ENCODE results near the gene ADAP1. TPM values are rescaled to one million over a fixed set of nuclear protein-coding genes. Genes with fewer than 3 reads are reported as not detected.

Gene ADAP1
- total and polyA plus RNA-seq, 2 of the 8 experiments (the other 6 are each of a cell fraction or from before 2014, with no cell fraction given) = 5.8 to 6.1 TPM

- peaks cover 0 to 2% of the 10 kb centered on the region in 2 experiments for H4K20me1 ChIP-seq (replicated peaks in 1 of 2; ENCODE audit: control insufficient read depth in 1 of 2, insufficient read depth in 2 of 2, low read length in 2 of 2)
- no peaks in the 10 kb centered on the region for H3K36me3 ChIP-seq (ENCODE audit: control insufficient read depth in 2 of 4, insufficient read depth in 4 of 4, low read length in 3 of 4)
- no peak overlapping the region for H2AK5ac ChIP-seq (ENCODE audit: low read depth, low read length)
- H3K27ac ChIP-seq (ENCODE audit: low read depth, low read length) = no peak overlapping the region
- H3K23me2 ChIP-seq (ENCODE audit: low read depth, low read length) = no peaks in the 10 kb centered on the region; the same call in 1 of the 2 replicates
- DNase-seq (ENCODE audit: low read depth in 1 of 2, low spot score in 2 of 2) (no peak), FAIRE-seq (no peak)
- H3K4ac ChIP-seq (replicated peaks; ENCODE audit: insufficient read length, low read depth, low read length) = no peak overlapping the region
- H3K56ac ChIP-seq (replicated peaks; ENCODE audit: insufficient read length, low read depth, low read length) = no peak overlapping the region
- no peak overlapping the region for H2BK12ac ChIP-seq (ENCODE audit: low read depth, low read length)
- H2BK5ac ChIP-seq (ENCODE audit: low read depth, low read length) = no peak overlapping the region
- H3K4me3 ChIP-seq (ENCODE audit: extremely low read depth in 1 of 4, insufficient read depth in 2 of 4, low read depth in 3 of 4, low read length in 4 of 4) = no peak overlapping the region
- no peak overlapping the region for H2BK20ac ChIP-seq (ENCODE audit: low read length)
- H4K91ac ChIP-seq (replicated peaks; ENCODE audit: insufficient read length, low read length) = no peak overlapping the region
- no peak overlapping the region for H2AFZ ChIP-seq (ENCODE audit: low read length)
- H3K14ac ChIP-seq (ENCODE audit: insufficient read length) = no peak overlapping the region
- H3K4me1 ChIP-seq (replicated peaks in 1 of 4; ENCODE audit: control insufficient read depth in 3 of 4, insufficient read depth in 4 of 4, low read length in 3 of 4) = peaks cover 0 to 10% (median 6%) of the 10 kb centered on the region in 4 experiments; a peak in 5 of 7 replicates
- WGBS, 2 experiments (ENCODE audit: extremely low coverage in 1 of 2, insufficient coverage in 1 of 2, insufficient read length in 1 of 2, insufficient replicate concordance in 2 of 2, low coverage in 1 of 2, low lambda C conversion rate in 2 of 2, missing lambda C conversion rate in 1 of 2) = 88% methylated on average over 11 of the region's 20 CpGs; no CpG with 5 or more reads in 1 of the 2 experiments
- no peak overlapping the region for H4K5ac ChIP-seq (ENCODE audit: insufficient read length, low read depth, low read length)
- no peak overlapping the region for H3K9ac ChIP-seq (replicated peaks in 1 of 4; ENCODE audit: extremely low read depth in 1 of 4, low read depth in 3 of 4, low read length in 3 of 4)
- H3K18ac ChIP-seq (ENCODE audit: extremely low read depth, low read length) = no peak overlapping the region
- no peak overlapping the region for H4K8ac ChIP-seq (ENCODE audit: extremely low read depth, insufficient read depth, low read length)
- H3K9me3 ChIP-seq (ENCODE audit: insufficient read depth in 2 of 2, low read depth in 1 of 2, low read length in 1 of 2) = no peaks in the 10 kb centered on the region
- H3K4me2 ChIP-seq (ENCODE audit: insufficient read depth in 1 of 2, low read depth in 2 of 2, low read length in 2 of 2) = no peak overlapping the region
- H3K23ac ChIP-seq (ENCODE audit: insufficient read length) = no peak overlapping the region
- H2BK120ac ChIP-seq (replicated peaks; ENCODE audit: low read depth, low read length) = no peak overlapping the region
- H2BK15ac ChIP-seq (ENCODE audit: low read length) = no peak overlapping the region
- ChIA-PET POLR2A (ENCODE audit: partially characterized antibody) (no interaction called here), CTCF (ENCODE audit: partially characterized antibody) (no interaction called here)
- no peaks in the 10 kb centered on the region for H3K79me2 ChIP-seq (ENCODE audit: control insufficient read depth in 1 of 2, insufficient read depth in 2 of 2, low read length in 2 of 2)
- H3K79me1 ChIP-seq (ENCODE audit: low read depth, low read length) = no peaks in the 10 kb centered on the region; the same call in 1 of the 2 replicates
- peaks cover 0 to 10% (median 8%) of the 10 kb centered on the region in 4 experiments; a peak in 4 of 7 replicates for H3K27me3 ChIP-seq (replicated peaks in 1 of 4; ENCODE audit: control insufficient read depth in 3 of 4, extremely low read depth in 1 of 4, insufficient read depth in 3 of 4, low read length in 3 of 4)
- TF ChIP-seq KDM1A (IDR thresholded peaks at IDR 0.05; ENCODE audit: borderline replicate concordance, low read length) (no peak), SIN3A (conservative IDR thresholded peaks at IDR 0.05 in 1 of 2, IDR thresholded peaks at IDR 0.05 in 1 of 2; ENCODE audit: low read depth in 1 of 2, low read length in 2 of 2) (no peak), KDM4A (IDR thresholded peaks at IDR 0.05; ENCODE audit: low read depth, low read length, severe bottlenecking) (no peak), HDAC2 (IDR thresholded peaks at IDR 0.05; ENCODE audit: borderline replicate concordance in 1 of 2, low read depth in 2 of 2, low read length in 2 of 2) (no peak), CHD2 (IDR thresholded peaks at IDR 0.05; ENCODE audit: low read length) (no peak), BACH1 (IDR thresholded peaks at IDR 0.05; ENCODE audit: low read length) (no peak)
- TF ChIP-seq, protein P1, sequence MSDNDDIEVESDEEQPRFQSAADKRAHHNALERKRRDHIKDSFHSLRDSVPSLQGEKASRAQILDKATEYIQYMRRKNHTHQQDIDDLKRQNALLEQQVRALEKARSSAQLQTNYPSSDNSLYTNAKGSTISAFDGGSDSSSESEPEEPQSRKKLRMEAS (IDR thresholded peaks at IDR 0.05) = no peak
Observed at GRCh38 chr7:904847-905246, 49.6 kb downstream of the ADAP1 start.
